OCI-LY7 (cell line): ENCODE measurements around the gene CAPRIN2.

ENCODE experiments used
- CTCF ChIP-seq: fragments of 200-600 bp; sonication (generic); conservative IDR thresholded peaks from 2 replicates; pipeline ENCODE4 v1.5.1; 2014; ENCODE audit warnings: mild to moderate bottlenecking, antibody characterized with exemption, low read length, moderate library complexity, mixed read lengths
- EZH2phosphoT487 ChIP-seq: fragments of 200-600 bp; sonication (generic); IDR thresholded peaks from 2 replicates; pipeline ENCODE4 v1.6.1; 2018; ENCODE audit warnings: low read depth, borderline replicate concordance, mild to moderate bottlenecking, mixed run types, antibody characterized with exemption, low read length, moderate library complexity, mixed read lengths

GRCh38 chr12:30754383-30754749, 385 bp downstream of the CAPRIN2 start:
- TF ChIP-seq CTCF: no peak
- TF ChIP-seq EZH2phosphoT487: no peak
